Testis (tissue), 3 donors: ENCODE results near the gene ASB2. TPM values are rescaled to one million over a fixed set of nuclear protein-coding genes. Genes with fewer than 3 reads are reported as not detected.

Source experiments
- DNase-seq: peaks from one replicate; pipeline ENCODE4 v3.0.0-alpha.2; 2019
- H3K27ac ChIP-seq, 2 donors: fragments of 200-600 bp; sonication (generic); one replicate each; pipeline ENCODE4 v1.5.1; 2019
- H3K27me3 ChIP-seq: fragments of 200-600 bp; sonication (generic); one replicate; pipeline ENCODE4 v1.5.1; 2019
- H3K36me3 ChIP-seq: fragments of 200-600 bp; sonication (generic); one replicate; pipeline ENCODE4 v1.5.1; 2017; ENCODE audit warnings: low read depth; ENCODE audit errors: missing control alignments
- H3K4me1 ChIP-seq: fragments of 200-600 bp; sonication (generic); one replicate; pipeline ENCODE4 v1.5.1; 2019
- H3K4me3 ChIP-seq, 2 donors: fragments of 200-600 bp; sonication (generic); one replicate each; pipeline ENCODE4 v1.5.1; 2017 to 2019
- H3K9me3 ChIP-seq: fragments of 200-600 bp; sonication (generic); one replicate; pipeline ENCODE4 v1.5.1; 2017
- POLR2A ChIP-seq: fragments of 450-650 bp; IDR thresholded peaks from one replicate; pipeline ENCODE4 v1.6.1; 2017; ENCODE audit warnings: antibody characterized with exemption, mild to moderate bottlenecking, moderate library complexity
- WGBS, 2 donors: methylation state at CpG; one replicate each; pipeline ENCODE4 v1.1.5; 2018; 5-methylcytosine and 5-hydroxymethylcytosine counted together
- intact Hi-C: fragments of 100-400 bp; cut with DNase I; formaldehyde crosslinking; loops from one replicate; pipeline ENCODE4 v1.15.1; 2023; ENCODE audit warnings: low total_unique reads
- polyA plus RNA-seq: library from polyadenylated mRNA; stranded (reverse); fragments of 350-450 nt; fragmentation: Illumina TruSeq; extraction: RNeasy Lipid Tissue Mini Kit (QIAGEN cat#74804); gene quantifications from one replicate; pipeline ENCODE4 v1.2.3, GENCODE V29; 2014; ENCODE audit warnings: low read depth, low replicate concordance; ENCODE audit not compliant: insufficient read depth
- total RNA-seq, 2 donors: library from RNA; depleted of rRNA; stranded (reverse); fragments of >200 nt; gene quantifications; one replicate each; pipeline ENCODE4 v1.2.3, GENCODE V29; 2016
- TF ChIP-seq, protein P1 (sequence below), 3 experiments: fragments of 450-650 bp in 2 of 3; fragments of 200-600 bp in 1 of 3; sonication (generic) in 1 of 3; IDR thresholded peaks; one replicate each; pipeline ENCODE4 v1.5.1; 2016 to 2019; ENCODE audit warnings: antibody characterized with exemption in 3 of 3, mild to moderate bottlenecking in 2 of 3, moderate library complexity in 1 of 3

The ASB2 gene
- total and polyA plus RNA-seq, 3 donors from 2014 or later, result 3.5 to 4.3 (median 3.7) TPM

GRCh38 chr14:93956514-93957332, 19.6 kb downstream of the ASB2 start:
- DNase-seq, result no peak
- no peak overlapping the region for H3K4me3 ChIP-seq
- intact Hi-C loops, result no loop called here
- H3K36me3 ChIP-seq, result no peaks in the 10 kb centered on the region
- TF ChIP-seq POLR2A, result no peak
- TF ChIP-seq, protein P1, sequence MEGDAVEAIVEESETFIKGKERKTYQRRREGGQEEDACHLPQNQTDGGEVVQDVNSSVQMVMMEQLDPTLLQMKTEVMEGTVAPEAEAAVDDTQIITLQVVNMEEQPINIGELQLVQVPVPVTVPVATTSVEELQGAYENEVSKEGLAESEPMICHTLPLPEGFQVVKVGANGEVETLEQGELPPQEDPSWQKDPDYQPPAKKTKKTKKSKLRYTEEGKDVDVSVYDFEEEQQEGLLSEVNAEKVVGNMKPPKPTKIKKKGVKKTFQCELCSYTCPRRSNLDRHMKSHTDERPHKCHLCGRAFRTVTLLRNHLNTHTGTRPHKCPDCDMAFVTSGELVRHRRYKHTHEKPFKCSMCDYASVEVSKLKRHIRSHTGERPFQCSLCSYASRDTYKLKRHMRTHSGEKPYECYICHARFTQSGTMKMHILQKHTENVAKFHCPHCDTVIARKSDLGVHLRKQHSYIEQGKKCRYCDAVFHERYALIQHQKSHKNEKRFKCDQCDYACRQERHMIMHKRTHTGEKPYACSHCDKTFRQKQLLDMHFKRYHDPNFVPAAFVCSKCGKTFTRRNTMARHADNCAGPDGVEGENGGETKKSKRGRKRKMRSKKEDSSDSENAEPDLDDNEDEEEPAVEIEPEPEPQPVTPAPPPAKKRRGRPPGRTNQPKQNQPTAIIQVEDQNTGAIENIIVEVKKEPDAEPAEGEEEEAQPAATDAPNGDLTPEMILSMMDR (IDR thresholded peaks at IDR 0.05), result no peak
- H3K9me3 ChIP-seq, result no peaks in the 10 kb centered on the region
- no peaks in the 10 kb centered on the region for H3K27me3 ChIP-seq
- H3K4me1 ChIP-seq, result no peaks in the 10 kb centered on the region
- WGBS, 2 donors, result 77 to 85% methylated on average over 11 to 14 of the region's 14 CpGs
- H3K27ac ChIP-seq, result no peak overlapping the region

DNA sequence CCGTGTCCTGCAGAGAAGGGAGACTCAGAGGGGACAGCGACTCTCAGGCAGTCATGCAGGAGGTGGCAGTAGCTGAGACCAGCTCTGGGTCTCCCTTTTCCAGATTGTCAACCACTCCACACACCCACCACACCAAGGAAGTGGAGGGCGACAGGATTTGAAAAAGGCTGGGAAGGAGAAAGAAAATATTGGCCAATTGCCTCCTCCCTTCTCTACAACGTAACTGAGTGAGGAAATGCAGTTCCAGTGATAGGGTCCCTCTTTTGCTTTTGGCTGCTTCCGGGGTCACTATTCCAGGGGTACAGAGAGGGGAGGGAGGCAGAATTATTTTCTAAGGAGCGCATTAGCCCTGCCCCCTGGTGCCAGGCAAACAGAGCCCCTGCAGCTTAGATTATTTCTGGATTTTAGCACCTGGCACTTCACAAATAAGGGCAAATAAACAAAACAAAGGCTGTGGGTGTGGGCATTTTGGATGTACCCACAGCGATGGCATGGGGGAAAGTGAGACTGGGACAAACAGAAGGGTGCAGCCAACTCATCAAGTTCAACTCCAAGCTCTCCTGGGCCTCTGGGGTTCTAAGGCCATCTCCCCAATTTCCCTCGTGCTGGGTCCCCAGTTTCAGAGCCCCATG, 20.4 kb downstream of the ASB2 start:
- TF ChIP-seq POLR2A, result no peak
- TF ChIP-seq, protein P1 (IDR thresholded peaks at IDR 0.05), result no peak
- Histone ChIP-seq H3K27ac (no peak overlapping the region), H3K36me3 (no peaks in the 10 kb centered on the region), H3K4me3 (no peak overlapping the region), H3K9me3 (no peaks in the 10 kb centered on the region), H3K27me3 (no peaks in the 10 kb centered on the region), H3K4me1 (no peaks in the 10 kb centered on the region)
- intact Hi-C loops, result no loop called here
- DNase-seq, result no peak
- WGBS, 2 donors, result 78 to 87% methylated on average over 7 to 8 of the region's 8 CpGs

GRCh38 chr14:93954900-93955849, 21.2 kb downstream of the ASB2 start:
- intact Hi-C loops, result no loop called here
- no peaks in the 10 kb centered on the region for H3K27me3 ChIP-seq
- no peak for TF ChIP-seq POLR2A
- TF ChIP-seq, protein P1 (IDR thresholded peaks at IDR 0.05), result no peak
- 76 to 88% methylated on average over 10 to 19 of the region's 19 CpGs for WGBS, 2 donors
- DNase-seq, result no peak
- no peak overlapping the region for H3K27ac ChIP-seq
- no peaks in the 10 kb centered on the region for H3K36me3 ChIP-seq
- H3K4me3 ChIP-seq, result no peak overlapping the region
- no peaks in the 10 kb centered on the region for H3K4me1 ChIP-seq
- H3K9me3 ChIP-seq, result no peaks in the 10 kb centered on the region

DNA sequence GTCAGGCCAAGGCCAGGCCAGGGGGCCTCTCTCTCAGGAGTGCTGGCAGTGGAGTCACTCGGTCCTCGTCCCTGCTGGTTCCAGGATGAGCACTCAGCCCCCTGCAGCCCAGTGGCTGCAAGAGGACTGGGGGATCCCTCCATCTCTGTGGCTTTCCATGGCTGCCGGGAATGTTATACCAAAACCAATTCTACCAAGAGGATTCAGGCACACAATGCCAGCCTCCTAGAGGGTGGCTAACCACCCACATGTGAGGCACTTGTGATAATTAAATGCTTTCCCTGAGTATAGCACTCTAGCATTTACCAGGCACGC, 21.9 kb downstream of the ASB2 start:
- no peak for DNase-seq
- Histone ChIP-seq H3K9me3 (no peaks in the 10 kb centered on the region), H3K36me3 (no peaks in the 10 kb centered on the region), H3K27me3 (no peaks in the 10 kb centered on the region), H3K4me3 (no peak overlapping the region), H3K27ac (no peak overlapping the region), H3K4me1 (no peaks in the 10 kb centered on the region)
- intact Hi-C loops, result no loop called here
- TF ChIP-seq POLR2A, result no peak
- TF ChIP-seq, protein P1 (IDR thresholded peaks at IDR 0.05), result no peak
- WGBS, 2 donors, result 90 to 97% methylated on average over 2 to 4 of the region's 4 CpGs
